SIG-M5 (cell line): ENCODE results near the gene TRIM66.

Source experiments
- DNase-seq: peaks from one replicate; lab custom pipeline; 2025; lab: John Stamatoyannopoulos, UW

Gene TRIM66

GRCh38 chr11:8608652-8609051 lies 73.8 kb downstream of the TRIM66 start:
- DNase-seq: no peak

- DNase-seq: no peak
Observed at GRCh38 chr11:8605971-8606563, 76.4 kb downstream of the TRIM66 start.

- DNase-seq: no peak
Observed at GRCh38 chr11:8604078-8604723, 78.3 kb downstream of the TRIM66 start.

GRCh38 chr11:8603696-8604077 lies 78.8 kb downstream of the TRIM66 start:
- DNase-seq: no peak

- no peak for DNase-seq
Observed at GRCh38 chr11:8601376-8602133, 80.9 kb downstream of the TRIM66 start.

GRCh38 chr11:8598506-8598905 lies 84.0 kb downstream of the TRIM66 start:
- no peak for DNase-seq

GRCh38 chr11:8597182-8597581 lies 85.3 kb downstream of the TRIM66 start:
- peak; percentile 5 for DNase-seq

- no peak for DNase-seq
Observed at GRCh38 chr11:8596504-8597046, 85.9 kb downstream of the TRIM66 start.

- no peak for DNase-seq
Observed at GRCh38 chr11:8593935-8594909, 88.2 kb downstream of the TRIM66 start, which contains the start of gene STK33. Gene STK33 (minus strand): TSS chr11:8594228. CDS start chr11:8474905, 119,323 bp downstream.

- no peak for DNase-seq
Observed at GRCh38 chr11:8593455-8593854, 89.0 kb downstream of the TRIM66 start.

- DNase-seq: no peak
Observed at GRCh38 chr11:8587915-8588314, 94.5 kb downstream of the TRIM66 start.

- no peak for DNase-seq
Observed at GRCh38 chr11:8586805-8587204, 95.7 kb downstream of the TRIM66 start.

- no peak for DNase-seq
Observed at GRCh38 chr11:8586184-8586583, 96.3 kb downstream of the TRIM66 start.

GRCh38 chr11:8584511-8584910 lies 98.0 kb downstream of the TRIM66 start:
- DNase-seq: no peak

GRCh38 chr11:8584082-8584481 lies 98.4 kb downstream of the TRIM66 start:
- no peak for DNase-seq

- no peak for DNase-seq
Observed at GRCh38 chr11:8581300-8581699, 101.2 kb downstream of the TRIM66 start.

- no peak for DNase-seq
Observed at GRCh38 chr11:8577791-8578581, 104.5 kb downstream of the TRIM66 start.

GRCh38 chr11:8574798-8575197 lies 107.7 kb downstream of the TRIM66 start:
- no peak for DNase-seq

GRCh38 chr11:8573777-8574176 lies 108.7 kb downstream of the TRIM66 start:
- no peak for DNase-seq

- no peak for DNase-seq
Observed at GRCh38 chr11:8567602-8568198, 114.8 kb downstream of the TRIM66 start.
